Measurements from ENCODE around the gene SMLR1.

Gene SMLR1

GRCh38 chr6:130825772-130826441 is 1.3 kb upstream of the SMLR1 start:
- DNase-seq = no peak

GRCh38 chr6:130826442-130827246 is 562 bp upstream of the SMLR1 start:
- DNase-seq = no peak

GRCh38 chr6:130829333-130829910 is 2.2 kb downstream of the SMLR1 start:
- no peak for DNase-seq

- no peak for DNase-seq
Measured at GRCh38 chr6:130831607-130832006, 4.4 kb downstream of the SMLR1 start.

GRCh38 chr6:130833569-130833968 is 6.4 kb downstream of the SMLR1 start:
- DNase-seq = no peak

GRCh38 chr6:130834482-130835251 is 7.5 kb downstream of the SMLR1 start:
- DNase-seq = no peak

GRCh38 chr6:130836055-130836640 is 8.9 kb downstream of the SMLR1 start:
- DNase-seq = no peak

- no peak for DNase-seq
Measured at GRCh38 chr6:130837067-130837466, 9.9 kb downstream of the SMLR1 start.

GRCh38 chr6:130838250-130838860 is 11.1 kb downstream of the SMLR1 start:
- no peak for DNase-seq

GRCh38 chr6:130838951-130839350 is 11.7 kb downstream of the SMLR1 start:
- no peak for DNase-seq

- DNase-seq = no peak
Measured at GRCh38 chr6:130839379-130839778, 12.2 kb downstream of the SMLR1 start.

- DNase-seq = no peak
Measured at GRCh38 chr6:130840050-130840449, 12.8 kb downstream of the SMLR1 start.

GRCh38 chr6:130841128-130841728 is 14.0 kb downstream of the SMLR1 start:
- no peak for DNase-seq

GRCh38 chr6:130843575-130844320 is 16.5 kb downstream of the SMLR1 start:
- peak in 1 of 2 donors; percentile 72 for DNase-seq

GRCh38 chr6:130846501-130846900 is 19.3 kb downstream of the SMLR1 start:
- DNase-seq = no peak

- no peak for DNase-seq
Measured at GRCh38 chr6:130847001-130847910, 20.1 kb downstream of the SMLR1 start.

GRCh38 chr6:130848945-130849344 is 21.7 kb downstream of the SMLR1 start:
- peak; percentile 25 to 27 for DNase-seq

GRCh38 chr6:130849594-130849993 is 22.4 kb downstream of the SMLR1 start:
- DNase-seq = no peak

- DNase-seq = no peak
Measured at GRCh38 chr6:130851026-130851425, 23.8 kb downstream of the SMLR1 start.
